Stimulated activated CD4-positive, alpha-beta T cell treated with anti-CD3 and anti-CD28 coated beads, Interleukin-1b, Interleukin-23, amount 100 ng/mL, for 1 hour (primary cell): ENCODE measurements around the gene ZBTB17.
"Not testable (repeated sequence)": the region's sequence is repeated elsewhere in the genome, so short reads cannot be mapped to it uniquely, and the experiment has no call there.

Source experiments
- DNase-seq, 2 donors: peaks; one replicate each; pipeline ENCODE4 v3.0.0-alpha.2; 2020; ENCODE audit warnings: low read depth in 2 of 2

Gene ZBTB17

GRCh38 chr1:15975805-15976680 lies at the start of gene ZBTB17:
Gene ZBTB17, minus strand, starts transcription at chr1:15976101. Its CDS starts 27,606 bp downstream, at chr1:15948495.
- DNase-seq = peak; percentile 90 to 91

GRCh38 chr1:16023050-16023653 lies 47.3 kb upstream of the ZBTB17 start:
- no peak for DNase-seq

- no peak for DNase-seq
These were observed 46.5 kb upstream of the ZBTB17 start for GRCh38 chr1:16022393-16022792.

- DNase-seq = no peak
These were observed 45.8 kb upstream of the ZBTB17 start, which contains the start of gene CLCNKA for GRCh38 chr1:16021681-16022080. Gene CLCNKA, plus strand, starts transcription at chr1:16022036. Its CDS starts 584 bp downstream, at chr1:16022620.

GRCh38 chr1:16020878-16021277 lies 45.0 kb upstream of the ZBTB17 start:
- DNase-seq = not testable (repeated sequence)

GRCh38 chr1:16020325-16020724 lies 44.4 kb upstream of the ZBTB17 start:
- DNase-seq = no peak

- no peak for DNase-seq
These were observed 43.9 kb upstream of the ZBTB17 start for GRCh38 chr1:16019644-16020277.

- no peak for DNase-seq
These were observed 43.1 kb upstream of the ZBTB17 start for GRCh38 chr1:16018749-16019643.

- no peak for DNase-seq
These were observed 42.4 kb upstream of the ZBTB17 start for GRCh38 chr1:16018308-16018707.

GRCh38 chr1:16017461-16018303 lies 41.8 kb upstream of the ZBTB17 start, which contains the start of gene HSPB7:
Gene HSPB7, minus strand, starts transcription at chr1:16018043. Its CDS starts 80 bp downstream, at chr1:16017963.
- DNase-seq = no peak

GRCh38 chr1:16017076-16017460 lies 41.2 kb upstream of the ZBTB17 start:
- DNase-seq = no peak

- no peak for DNase-seq
These were observed 40.3 kb upstream of the ZBTB17 start for GRCh38 chr1:16015960-16016901.

- DNase-seq = no peak
These were observed 39.6 kb upstream of the ZBTB17 start for GRCh38 chr1:16015491-16015890.

GRCh38 chr1:16014509-16015482 lies 38.9 kb upstream of the ZBTB17 start:
- no peak for DNase-seq

GRCh38 chr1:16013908-16014258 lies 38.0 kb upstream of the ZBTB17 start:
- DNase-seq = no peak

- DNase-seq = peak; percentile 8 to 31
These were observed 37.5 kb upstream of the ZBTB17 start for GRCh38 chr1:16013220-16013907.

GRCh38 chr1:16012590-16013219 lies 36.8 kb upstream of the ZBTB17 start:
- DNase-seq = no peak
